Loucy (cell line): Measurements from ENCODE around the gene MARCHF11.

Experiments used
- H2AFZ ChIP-seq: fragments of 200-600 bp; sonication (generic); 2 replicates; pipeline ENCODE4 v1.6.0; 2016; ENCODE audit warnings: antibody characterized with exemption, mild to moderate bottlenecking, low read length, moderate library complexity
- H3F3A ChIP-seq: fragments of 200-600 bp; 2 replicates; pipeline ENCODE4 v1.6.0; 2016; ENCODE audit warnings: antibody characterized with exemption, low read depth, mild to moderate bottlenecking
- H3K27me3 ChIP-seq: fragments of 200-600 bp; sonication (generic); 2 replicates; pipeline ENCODE4 v1.6.1; 2014; ENCODE audit warnings: low read length, mild to moderate bottlenecking; ENCODE audit not compliant: insufficient read depth, poor library complexity, severe bottlenecking
- H3K36me3 ChIP-seq: fragments of 200-600 bp; sonication (generic); 2 replicates; pipeline ENCODE4 v1.6.1; 2016; ENCODE audit warnings: low read length; ENCODE audit not compliant: insufficient read depth
- H3K4me1 ChIP-seq: fragments of 200-600 bp; sonication (generic); 2 replicates; pipeline ENCODE4 v1.5.1; 2014; ENCODE audit warnings: low read length, mild to moderate bottlenecking; ENCODE audit not compliant: insufficient read depth, poor library complexity, severe bottlenecking
- H3K4me2 ChIP-seq: fragments of 200-600 bp; sonication (generic); 2 replicates; pipeline ENCODE4 v1.6.0; 2014; ENCODE audit warnings: antibody characterized with exemption, low read length, low read depth, mild to moderate bottlenecking; ENCODE audit not compliant: poor library complexity, severe bottlenecking
- H3K4me3 ChIP-seq: fragments of 200-600 bp; sonication (generic); 2 replicates; pipeline ENCODE4 v1.5.1; 2014; ENCODE audit warnings: low read length, mild to moderate bottlenecking, mixed read lengths; ENCODE audit not compliant: poor library complexity, severe bottlenecking
- H3K79me2 ChIP-seq: fragments of 200-600 bp; sonication (generic); 2 replicates; pipeline ENCODE4 v1.6.1; 2014; ENCODE audit warnings: low read length; ENCODE audit not compliant: insufficient read depth
- H3K9ac ChIP-seq: fragments of 200-600 bp; sonication (generic); 2 replicates; pipeline ENCODE4 v1.6.0; 2014; ENCODE audit warnings: mild to moderate bottlenecking, low read depth, low read length, moderate library complexity; ENCODE audit not compliant: poor library complexity, severe bottlenecking
- H3K9me2 ChIP-seq: fragments of 200-600 bp; sonication (generic); replicated peaks from 2 replicates; pipeline ENCODE4 v1.6.1; 2016; ENCODE audit warnings: low read depth, low read length, mixed read lengths
- H3K9me3 ChIP-seq: fragments of 200-600 bp; sonication (generic); 2 replicates; pipeline ENCODE4 v1.6.1; 2014; ENCODE audit warnings: mild to moderate bottlenecking, antibody characterized with exemption, low read length, low read depth; ENCODE audit not compliant: insufficient read depth
- H4K20me1 ChIP-seq: fragments of 200-600 bp; sonication (generic); 2 replicates; pipeline ENCODE4 v1.6.0; 2014; ENCODE audit warnings: antibody characterized with exemption, low read length, mild to moderate bottlenecking; ENCODE audit not compliant: insufficient read depth, poor library complexity, severe bottlenecking
- EZH2phosphoT487 ChIP-seq: fragments of 200-600 bp; IDR thresholded peaks from 2 replicates; pipeline ENCODE4 v1.6.1; 2018; ENCODE audit warnings: antibody characterized with exemption, mild to moderate bottlenecking, moderate library complexity, borderline replicate concordance
- TF ChIP-seq, protein P1 (sequence below): fragments of 200-600 bp; sonication (generic); conservative IDR thresholded peaks from 2 replicates; pipeline ENCODE4 v1.5.1; 2014; ENCODE audit warnings: mild to moderate bottlenecking, antibody characterized with exemption, low read length

MARCHF11 gene

DNA sequence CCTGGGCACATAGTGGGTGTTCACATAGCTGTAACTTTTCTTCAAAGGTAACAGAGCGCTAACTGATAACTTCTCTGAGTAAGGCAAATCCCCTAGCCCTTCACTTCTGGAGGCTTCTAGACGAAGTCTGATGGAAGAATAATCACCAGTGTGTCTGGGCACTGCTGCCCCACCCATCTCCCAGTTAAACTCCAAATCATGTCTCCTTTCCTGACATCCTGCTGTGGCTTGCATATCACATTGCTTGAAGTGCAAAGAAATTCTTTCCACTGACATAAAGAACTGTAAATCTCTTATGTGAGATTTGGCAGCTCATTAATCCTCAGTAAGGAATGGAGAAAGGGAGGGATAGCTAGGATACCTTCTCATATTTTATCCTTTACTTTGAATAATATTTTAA, 74.6 kb downstream of the MARCHF11 start:
- Histone ChIP-seq H3K4me2 (no peak overlapping the region), H3K4me1 (no peaks in the 10 kb centered on the region), H3K9me2 (no peaks in the 10 kb centered on the region), H3K9ac (no peak overlapping the region), H3K4me3 (no peak overlapping the region), H4K20me1 (no peaks in the 10 kb centered on the region), H3K27me3 (no peaks in the 10 kb centered on the region), H3K79me2 (no peaks in the 10 kb centered on the region), H3F3A (no peaks in the 10 kb centered on the region), H3K9me3 (no peaks in the 10 kb centered on the region; the same call in 1 of the 2 replicates), H3K36me3 (no peaks in the 10 kb centered on the region), H2AFZ (no peak overlapping the region)
- TF ChIP-seq EZH2phosphoT487: no peak
- TF ChIP-seq, protein P1, sequence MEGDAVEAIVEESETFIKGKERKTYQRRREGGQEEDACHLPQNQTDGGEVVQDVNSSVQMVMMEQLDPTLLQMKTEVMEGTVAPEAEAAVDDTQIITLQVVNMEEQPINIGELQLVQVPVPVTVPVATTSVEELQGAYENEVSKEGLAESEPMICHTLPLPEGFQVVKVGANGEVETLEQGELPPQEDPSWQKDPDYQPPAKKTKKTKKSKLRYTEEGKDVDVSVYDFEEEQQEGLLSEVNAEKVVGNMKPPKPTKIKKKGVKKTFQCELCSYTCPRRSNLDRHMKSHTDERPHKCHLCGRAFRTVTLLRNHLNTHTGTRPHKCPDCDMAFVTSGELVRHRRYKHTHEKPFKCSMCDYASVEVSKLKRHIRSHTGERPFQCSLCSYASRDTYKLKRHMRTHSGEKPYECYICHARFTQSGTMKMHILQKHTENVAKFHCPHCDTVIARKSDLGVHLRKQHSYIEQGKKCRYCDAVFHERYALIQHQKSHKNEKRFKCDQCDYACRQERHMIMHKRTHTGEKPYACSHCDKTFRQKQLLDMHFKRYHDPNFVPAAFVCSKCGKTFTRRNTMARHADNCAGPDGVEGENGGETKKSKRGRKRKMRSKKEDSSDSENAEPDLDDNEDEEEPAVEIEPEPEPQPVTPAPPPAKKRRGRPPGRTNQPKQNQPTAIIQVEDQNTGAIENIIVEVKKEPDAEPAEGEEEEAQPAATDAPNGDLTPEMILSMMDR: no peak

DNA sequence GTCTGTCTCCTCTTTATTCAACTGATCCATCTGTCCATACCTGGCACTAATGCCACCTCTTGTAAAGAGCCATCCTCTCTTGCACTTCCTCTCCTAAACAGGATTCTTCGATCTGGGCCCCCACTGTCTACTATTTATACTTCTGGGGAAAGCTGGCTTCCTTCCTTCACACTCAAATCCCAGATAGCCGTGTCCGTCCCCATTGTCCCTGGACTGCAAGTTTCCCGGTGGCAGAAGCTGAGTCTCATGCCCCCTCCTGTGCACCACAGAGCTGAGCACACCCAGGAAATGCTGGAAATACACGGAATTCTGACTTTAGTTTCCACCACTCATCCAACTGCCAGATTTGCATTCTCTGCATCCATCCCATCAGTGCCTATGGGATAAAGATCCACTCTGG, 84.0 kb downstream of the MARCHF11 start:
- Histone ChIP-seq H3F3A (no peaks in the 10 kb centered on the region), H3K79me2 (no peaks in the 10 kb centered on the region), H3K4me3 (no peak overlapping the region), H3K9me3 (peaks cover 6% of the 10 kb centered on the region; the same call in 1 of the 2 replicates), H2AFZ (no peak overlapping the region), H3K9ac (no peak overlapping the region), H3K9me2 (no peaks in the 10 kb centered on the region), H3K4me2 (no peak overlapping the region), H4K20me1 (no peaks in the 10 kb centered on the region), H3K27me3 (no peaks in the 10 kb centered on the region), H3K4me1 (no peaks in the 10 kb centered on the region), H3K36me3 (no peaks in the 10 kb centered on the region)
- TF ChIP-seq, protein P1: no peak
- no peak for TF ChIP-seq EZH2phosphoT487

DNA sequence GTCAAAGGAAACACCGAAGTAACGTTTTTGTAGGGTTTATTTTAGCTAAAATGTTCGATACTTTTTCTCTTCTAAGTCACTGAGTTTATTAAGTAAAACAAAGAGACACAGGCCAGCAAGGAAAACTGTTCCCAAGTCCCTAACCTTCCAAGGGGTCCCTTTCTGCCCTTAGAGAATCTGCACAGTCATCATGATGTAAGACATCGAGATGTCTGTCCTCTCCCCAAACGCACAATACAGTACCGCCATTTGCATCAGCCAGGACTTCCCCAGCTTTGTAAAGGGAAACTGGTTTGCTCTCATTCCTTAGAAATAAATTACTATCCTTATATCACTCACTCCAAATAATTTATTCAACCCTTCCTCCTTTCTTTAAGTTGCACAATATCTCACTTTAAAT, 89.3 kb downstream of the MARCHF11 start:
- Histone ChIP-seq H3K9me3 (no peaks in the 10 kb centered on the region), H3K9ac (no peak overlapping the region), H3K27me3 (no peaks in the 10 kb centered on the region), H3K36me3 (no peaks in the 10 kb centered on the region), H3K4me2 (no peak overlapping the region), H3K4me1 (no peaks in the 10 kb centered on the region), H3K4me3 (no peak overlapping the region), H4K20me1 (no peaks in the 10 kb centered on the region), H2AFZ (no peak overlapping the region), H3K79me2 (no peaks in the 10 kb centered on the region), H3K9me2 (peaks cover 6% of the 10 kb centered on the region; the same call in 1 of the 2 replicates), H3F3A (no peaks in the 10 kb centered on the region)
- TF ChIP-seq EZH2phosphoT487: no peak
- TF ChIP-seq, protein P1: no peak
